WTC11 (cell line): Measurements from ENCODE around the gene MROH9. TPM values are rescaled to one million over a fixed set of nuclear protein-coding genes. Genes with fewer than 3 reads are reported as not detected.

ENCODE experiments used
- ATAC-seq: fragments of 200-7000 bp; cut with Tn5 transposase; 2 replicates; pipeline ENCODE4 v1.10.0; 2021; ENCODE audit warnings: mild to moderate bottlenecking, moderate library complexity
- CTCF ChIA-PET: fragments of 300-600 bp; sonication (Branson Sonifier 250); formaldehyde crosslinking; loops from one replicate; lab custom pipeline; 2021; ENCODE audit warnings: antibody characterized with exemption; lab: Charles Lee
- POLR2A ChIA-PET: fragments of 350-600 bp; sonication (Branson Sonifier 250); formaldehyde crosslinking; loops from one replicate; lab custom pipeline; 2021; ENCODE audit warnings: antibody characterized with exemption; lab: Charles Lee
- DNase-seq: peaks from one replicate; pipeline ENCODE4 v3.0.0; 2021; ENCODE audit warnings: low spot score
- H3K27ac Mint-ChIP-seq: 2 replicates; pipeline ENCODE4 v1.8.0; 2021; ENCODE audit warnings: mixed read lengths
- H3K27me3 Mint-ChIP-seq: 2 replicates; pipeline ENCODE4 v1.8.0; 2021; ENCODE audit warnings: low read depth, mild to moderate bottlenecking, moderate library complexity, mixed read lengths
- H3K36me3 Mint-ChIP-seq: 2 replicates; pipeline ENCODE4 v1.8.0; 2021; ENCODE audit warnings: mixed read lengths
- H3K4me1 Mint-ChIP-seq: 2 replicates; pipeline ENCODE4 v1.8.0; 2022; ENCODE audit warnings: mixed read lengths
- H3K4me3 Mint-ChIP-seq: 2 replicates; pipeline ENCODE4 v1.8.0; 2021; ENCODE audit warnings: mild to moderate bottlenecking, moderate library complexity, mixed read lengths
- H3K9me3 Mint-ChIP-seq: 2 replicates; pipeline ENCODE4 v1.8.0; 2021; ENCODE audit warnings: mixed read lengths
- AFF4 ChIP-seq: sonication (generic); formaldehyde crosslinking; IDR thresholded peaks from 2 replicates; pipeline ENCODE4 v1.8.1; 2023; ENCODE audit warnings: mild to moderate bottlenecking, missing genetic modification reagents, borderline replicate concordance
- ATF2 ChIP-seq: sonication (generic); formaldehyde crosslinking; IDR thresholded peaks from 2 replicates; pipeline ENCODE4 v1.8.1; 2022; ENCODE audit warnings: low read depth, missing genetic modification reagents, borderline replicate concordance
- ELF4 ChIP-seq: sonication (generic); formaldehyde crosslinking; IDR thresholded peaks from 2 replicates; pipeline ENCODE4 v1.8.1; 2022; ENCODE audit warnings: low read depth, mild to moderate bottlenecking, moderate library complexity, missing genetic modification reagents
- IRF1 ChIP-seq: sonication (generic); formaldehyde crosslinking; IDR thresholded peaks from 2 replicates; pipeline ENCODE4 v1.8.0; 2023; ENCODE audit warnings: missing genetic modification reagents
- IRF2 ChIP-seq: sonication (generic); formaldehyde crosslinking; IDR thresholded peaks from 2 replicates; pipeline ENCODE4 v1.8.0; 2022; ENCODE audit warnings: low read depth, missing genetic modification reagents, borderline replicate concordance
- JAZF1 ChIP-seq: fragments of 250-450 bp; sonication (Bioruptor Pico); IDR thresholded peaks from 2 replicates; pipeline ENCODE4 v1.9.0; 2021; ENCODE audit warnings: moderate library complexity, mild to moderate bottlenecking, inconsistent platforms
- NFATC4 ChIP-seq: fragments of 250-450 bp; sonication (Bioruptor Pico); IDR thresholded peaks from 2 replicates; pipeline ENCODE4 v1.9.0; 2021; ENCODE audit warnings: mild to moderate bottlenecking
- NFYB ChIP-seq: sonication (generic); formaldehyde crosslinking; conservative IDR thresholded peaks from 2 replicates; pipeline ENCODE4 v1.8.0; 2022; ENCODE audit warnings: low read depth, missing genetic modification reagents
- NR3C1 ChIP-seq: sonication (generic); formaldehyde crosslinking; conservative IDR thresholded peaks from 2 replicates; pipeline ENCODE4 v1.8.1; 2023; ENCODE audit warnings: low read depth, mild to moderate bottlenecking, missing genetic modification reagents
- OVOL2 ChIP-seq: fragments of 250-450 bp; sonication (Bioruptor Pico); IDR thresholded peaks from 2 replicates; pipeline ENCODE4 v1.9.0; 2021; ENCODE audit warnings: mild to moderate bottlenecking, borderline replicate concordance
- PRDM15 ChIP-seq: sonication (generic); formaldehyde crosslinking; IDR thresholded peaks from 2 replicates; pipeline ENCODE4 v1.8.0; 2022; ENCODE audit warnings: missing genetic modification reagents
- PREB ChIP-seq: sonication (generic); formaldehyde crosslinking; IDR thresholded peaks from 2 replicates; pipeline ENCODE4 v1.8.1; 2022; ENCODE audit warnings: mild to moderate bottlenecking, missing genetic modification reagents, moderate library complexity, borderline replicate concordance
- TEAD1 ChIP-seq: sonication (generic); formaldehyde crosslinking; IDR thresholded peaks from 2 replicates; pipeline ENCODE4 v1.8.0; 2022; ENCODE audit warnings: mild to moderate bottlenecking, missing genetic modification reagents
- USF1 ChIP-seq: sonication (generic); formaldehyde crosslinking; IDR thresholded peaks from 2 replicates; pipeline ENCODE4 v1.8.0; 2022; ENCODE audit warnings: mild to moderate bottlenecking, missing genetic modification reagents
- ZNF232 ChIP-seq: sonication (generic); formaldehyde crosslinking; IDR thresholded peaks from 2 replicates; pipeline ENCODE4 v1.8.0; 2022; ENCODE audit warnings: mild to moderate bottlenecking, missing genetic modification reagents
- ZNF263 ChIP-seq: sonication (generic); formaldehyde crosslinking; IDR thresholded peaks from 2 replicates; pipeline ENCODE4 v1.8.1; 2022; ENCODE audit warnings: low read depth, mild to moderate bottlenecking, moderate library complexity, missing genetic modification reagents
- ZNF425 ChIP-seq: fragments of 250-450 bp; sonication (Bioruptor Pico); conservative IDR thresholded peaks from 2 replicates; pipeline ENCODE4 v1.9.0; 2021; ENCODE audit warnings: mild to moderate bottlenecking
- total RNA-seq: library from RNA; stranded (reverse); gene quantifications from 3 replicates; pipeline ENCODE4 v1.2.3, GENCODE V29; 2021

MROH9 gene
- total RNA-seq, 1 experiment from 2014 or later = not detected

- TF ChIP-seq ZNF425 (CRISPR knock-in tag) = no peak
- no peak for TF ChIP-seq OVOL2
- no peak for TF ChIP-seq IRF2 (CRISPR knock-in tag)
- no peak for TF ChIP-seq ZNF232
- TF ChIP-seq AFF4 (CRISPR knock-in tag) = no peak
- TF ChIP-seq TEAD1 (CRISPR knock-in tag) = no peak
- no peak for TF ChIP-seq IRF1 (CRISPR knock-in tag)
- no peak for TF ChIP-seq PREB (CRISPR knock-in tag)
- TF ChIP-seq JAZF1 (CRISPR knock-in tag) = no peak
- no peak for TF ChIP-seq NR3C1 (CRISPR knock-in tag)
- no peak for TF ChIP-seq NFATC4 (CRISPR knock-in tag)
Measured at GRCh38 chr1:170891872-170892271, 43.5 kb upstream of the MROH9 start (continued).

- no peaks in the 10 kb centered on the region for H3K36me3 Mint-ChIP-seq
- no peaks in the 10 kb centered on the region for H3K9me3 Mint-ChIP-seq
- H3K4me3 Mint-ChIP-seq = no peak overlapping the region
- no peaks in the 10 kb centered on the region; the same call in 1 of the 2 replicates for H3K27me3 Mint-ChIP-seq
- ChIA-PET CTCF (no interaction called here), POLR2A (no interaction called here)
- DNase-seq (no peak), ATAC-seq (peak; percentile 53; the same call in 1 of the 2 replicates)
- H3K27ac Mint-ChIP-seq = no peak overlapping the region
- peaks cover 5% of the 10 kb centered on the region for H3K4me1 Mint-ChIP-seq
- no peak for TF ChIP-seq NFYB (CRISPR knock-in tag)
- no peak for TF ChIP-seq ZNF263 (CRISPR knock-in tag)
- TF ChIP-seq USF1 = no peak
- TF ChIP-seq ATF2 (CRISPR knock-in tag) = no peak
- TF ChIP-seq PRDM15 (CRISPR knock-in tag) = no peak
- TF ChIP-seq AFF4 (CRISPR knock-in tag) = no peak
- no peak for TF ChIP-seq ELF4 (CRISPR knock-in tag)
- no peak for TF ChIP-seq OVOL2
Measured at GRCh38 chr1:170893655-170894297, 41.6 kb upstream of the MROH9 start.
